ENCODE measurements around the gene LIN52.

DNA sequence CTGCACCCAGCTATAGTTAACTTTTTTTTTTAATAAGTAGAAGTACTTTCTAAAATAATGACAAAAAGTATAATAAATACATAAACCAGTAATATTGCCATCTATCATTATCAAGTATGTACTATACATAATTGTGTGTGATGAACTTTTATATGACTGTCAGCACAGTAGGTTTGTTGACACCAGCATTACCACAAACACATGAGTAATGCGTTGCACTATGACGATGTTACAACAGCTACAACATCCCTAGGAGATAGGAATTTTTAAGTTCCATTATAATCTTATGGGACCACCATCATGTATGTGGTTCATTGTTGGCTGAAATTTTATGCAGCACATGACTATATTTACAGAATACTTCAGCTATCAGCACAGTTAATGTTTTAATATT, 91.6 kb downstream of the LIN52 start:
- TF ChIP-seq, protein P1, sequence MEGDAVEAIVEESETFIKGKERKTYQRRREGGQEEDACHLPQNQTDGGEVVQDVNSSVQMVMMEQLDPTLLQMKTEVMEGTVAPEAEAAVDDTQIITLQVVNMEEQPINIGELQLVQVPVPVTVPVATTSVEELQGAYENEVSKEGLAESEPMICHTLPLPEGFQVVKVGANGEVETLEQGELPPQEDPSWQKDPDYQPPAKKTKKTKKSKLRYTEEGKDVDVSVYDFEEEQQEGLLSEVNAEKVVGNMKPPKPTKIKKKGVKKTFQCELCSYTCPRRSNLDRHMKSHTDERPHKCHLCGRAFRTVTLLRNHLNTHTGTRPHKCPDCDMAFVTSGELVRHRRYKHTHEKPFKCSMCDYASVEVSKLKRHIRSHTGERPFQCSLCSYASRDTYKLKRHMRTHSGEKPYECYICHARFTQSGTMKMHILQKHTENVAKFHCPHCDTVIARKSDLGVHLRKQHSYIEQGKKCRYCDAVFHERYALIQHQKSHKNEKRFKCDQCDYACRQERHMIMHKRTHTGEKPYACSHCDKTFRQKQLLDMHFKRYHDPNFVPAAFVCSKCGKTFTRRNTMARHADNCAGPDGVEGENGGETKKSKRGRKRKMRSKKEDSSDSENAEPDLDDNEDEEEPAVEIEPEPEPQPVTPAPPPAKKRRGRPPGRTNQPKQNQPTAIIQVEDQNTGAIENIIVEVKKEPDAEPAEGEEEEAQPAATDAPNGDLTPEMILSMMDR (IDR thresholded peaks at IDR 0.05; ENCODE audit: low read depth, low read length) = no peak
- no peak for TF ChIP-seq EZH2phosphoT487 (IDR thresholded peaks at IDR 0.05; ENCODE audit: low read depth)

Data from OCI-LY3 (cell line).